ENCODE measurements around the gene HRH4. TPM values are rescaled to one million over a fixed set of nuclear protein-coding genes. Genes with fewer than 3 reads are reported as not detected.
A peak's percentile ranks its signal among the peaks of the same experiment; 100 is the strongest.

Gene HRH4, protein sequence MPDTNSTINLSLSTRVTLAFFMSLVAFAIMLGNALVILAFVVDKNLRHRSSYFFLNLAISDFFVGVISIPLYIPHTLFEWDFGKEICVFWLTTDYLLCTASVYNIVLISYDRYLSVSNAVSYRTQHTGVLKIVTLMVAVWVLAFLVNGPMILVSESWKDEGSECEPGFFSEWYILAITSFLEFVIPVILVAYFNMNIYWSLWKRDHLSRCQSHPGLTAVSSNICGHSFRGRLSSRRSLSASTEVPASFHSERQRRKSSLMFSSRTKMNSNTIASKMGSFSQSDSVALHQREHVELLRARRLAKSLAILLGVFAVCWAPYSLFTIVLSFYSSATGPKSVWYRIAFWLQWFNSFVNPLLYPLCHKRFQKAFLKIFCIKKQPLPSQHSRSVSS
- polyA plus RNA-seq (ENCODE audit: insufficient read length in 4 of 4), result under 1 TPM; 0.06 to 0.17 (median 0.08) TPM

DNA sequence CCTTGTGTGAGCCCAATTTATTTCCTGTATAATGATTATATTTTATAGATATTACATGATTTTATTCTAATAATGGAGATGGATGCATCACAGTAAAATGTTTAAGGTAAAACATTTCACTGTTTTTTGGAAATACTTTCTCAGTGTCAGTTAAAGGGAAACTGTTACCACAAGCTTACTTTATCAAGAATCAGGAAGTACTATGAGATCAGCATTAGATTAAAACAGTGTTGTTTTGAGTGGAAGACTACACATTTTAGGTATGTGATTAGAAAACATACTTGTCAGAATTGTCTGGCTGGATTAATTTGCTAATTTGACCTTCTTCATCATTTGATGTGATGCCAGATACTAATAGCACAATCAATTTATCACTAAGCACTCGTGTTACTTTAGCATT lies at the start of gene HRH4:
Gene HRH4, plus strand, starts transcription at position 250 of the 400 bp plus-strand sequence. Its CDS starts 92 bp downstream, at position 342.
- no peak for DNase-seq (ENCODE audit: low read depth in 4 of 4, low spot score in 3 of 4)

DNA sequence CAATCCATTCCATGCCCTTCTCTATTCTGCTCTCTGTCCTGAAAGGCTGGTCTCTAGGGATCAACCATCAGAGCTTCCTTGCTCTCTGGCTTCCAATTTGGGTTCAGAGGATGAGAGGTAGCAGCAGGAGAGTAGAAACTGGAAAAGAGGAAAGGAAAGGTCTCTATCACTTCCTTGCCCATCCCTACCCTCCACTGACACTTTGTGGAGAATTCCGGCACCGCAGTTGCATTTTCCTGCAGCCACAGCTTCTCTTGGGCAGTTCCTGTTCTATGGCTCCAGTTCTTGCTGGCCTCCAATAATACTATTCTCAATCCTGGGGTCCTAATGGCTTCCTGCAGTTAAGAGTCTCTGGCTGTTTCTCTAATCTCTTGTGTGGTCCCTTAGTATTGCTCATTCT lies 47.3 kb upstream of the HRH4 start:
- no peak for DNase-seq (ENCODE audit: low read depth in 4 of 4, low spot score in 3 of 4)

DNA sequence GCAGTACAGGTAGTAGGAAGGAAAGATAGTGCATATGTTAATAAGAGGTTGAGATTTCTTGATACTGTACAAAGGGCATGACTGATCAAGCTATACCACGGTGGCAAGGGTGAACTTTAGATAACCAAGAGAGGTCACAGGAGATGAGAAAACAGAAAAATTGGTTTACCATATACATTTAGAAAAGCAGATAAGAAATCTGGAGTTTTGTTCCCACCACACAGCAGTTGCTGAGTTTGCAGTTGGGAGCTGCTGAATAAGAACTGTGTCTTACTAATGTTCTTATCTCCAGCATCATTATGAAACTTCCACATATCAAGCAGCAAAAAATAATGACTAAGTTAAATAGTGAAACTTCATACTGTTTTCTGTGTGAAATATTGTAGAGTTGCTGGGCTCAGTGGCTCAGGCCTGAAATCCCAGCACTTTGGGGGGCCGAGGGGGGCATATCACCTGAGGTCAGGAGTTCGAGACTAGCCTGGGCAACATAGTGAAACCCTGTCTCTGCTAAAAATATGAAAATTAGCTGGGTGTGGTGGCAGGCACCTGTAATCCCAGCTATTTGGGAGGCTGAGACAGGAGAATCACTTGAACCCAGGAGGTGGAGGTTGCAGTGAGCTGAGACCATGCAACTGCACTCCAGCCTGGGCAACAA lies 46.0 kb upstream of the HRH4 start:
- DNase-seq (ENCODE audit: low read depth in 4 of 4, low spot score in 3 of 4), result no peak

DNA sequence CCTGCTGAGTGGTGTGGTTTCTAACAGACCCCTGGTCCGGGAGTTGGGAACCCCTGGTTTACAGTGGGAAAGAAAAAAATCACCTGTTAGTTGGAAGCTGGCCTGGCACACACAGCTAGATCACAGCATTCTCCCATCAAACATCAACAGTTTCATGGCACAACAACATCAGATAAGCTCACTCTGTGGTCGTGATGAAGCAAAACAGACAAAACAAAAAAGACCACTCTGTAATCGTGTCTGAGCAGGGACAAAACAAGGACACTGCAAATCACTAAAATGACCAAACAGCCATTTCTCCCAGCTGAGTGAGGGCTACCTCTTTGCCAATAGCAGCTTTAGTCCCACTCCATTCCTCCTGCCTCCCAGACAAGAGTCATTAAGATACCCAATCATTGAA lies 43.0 kb upstream of the HRH4 start:
- DNase-seq (ENCODE audit: low read depth in 4 of 4, low spot score in 3 of 4), result no peak

DNA sequence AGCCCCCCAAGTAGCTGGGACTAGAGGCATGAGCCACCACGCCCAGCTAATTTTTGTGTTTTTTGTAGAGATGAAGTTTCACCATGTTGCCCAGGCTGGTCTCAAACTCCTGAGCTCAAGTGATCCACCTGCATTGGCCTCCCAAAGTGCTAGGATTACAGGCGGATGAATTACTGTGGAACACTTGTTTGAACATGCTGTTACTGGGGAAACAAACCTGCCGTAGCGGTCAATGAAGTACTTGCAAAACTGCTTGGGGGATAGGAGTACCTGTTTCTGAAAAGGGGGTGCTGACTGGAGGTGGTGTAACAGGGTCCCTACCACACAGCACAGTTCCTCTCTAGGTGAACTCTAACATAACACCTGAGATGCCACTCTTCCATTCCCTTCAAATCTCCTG lies 39.9 kb upstream of the HRH4 start:
- DNase-seq (ENCODE audit: low read depth in 4 of 4, low spot score in 3 of 4), result no peak

DNA sequence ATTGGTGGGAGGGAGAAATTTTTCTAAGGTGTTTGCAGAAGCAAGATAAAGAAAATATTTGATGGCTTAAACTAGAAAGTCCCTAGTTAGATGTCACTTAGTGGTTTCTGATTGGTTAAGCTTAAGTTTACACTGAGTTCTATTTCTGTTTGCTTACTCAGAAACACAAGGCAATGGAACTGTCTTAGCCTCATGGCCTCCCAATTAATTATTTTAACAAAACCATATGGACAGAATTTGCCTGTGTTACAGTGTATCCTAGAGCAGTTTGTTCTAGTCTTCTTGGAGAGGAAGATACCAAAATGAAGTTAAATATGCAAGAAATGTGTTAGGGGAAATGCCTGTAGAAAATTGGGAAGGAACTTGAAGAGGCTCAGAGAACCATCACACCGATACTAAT lies 38.6 kb upstream of the HRH4 start:
- DNase-seq (ENCODE audit: low read depth in 4 of 4, low spot score in 3 of 4), result no peak

DNA sequence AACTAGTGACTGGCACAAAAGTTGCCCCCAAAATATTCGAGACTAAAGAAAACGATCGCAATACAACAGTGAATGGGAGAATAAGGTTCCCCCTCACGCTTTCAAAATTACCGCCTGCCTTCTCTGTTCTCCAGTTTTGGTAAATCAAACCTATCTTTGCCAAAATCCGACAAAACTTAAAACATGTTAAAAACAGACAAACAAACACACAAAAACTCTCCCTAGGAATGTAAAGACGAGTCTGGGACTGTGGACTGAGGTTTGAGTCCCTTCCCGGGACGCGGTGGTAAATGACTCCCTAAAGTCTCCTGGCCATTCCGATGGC lies 34.4 kb upstream of the HRH4 start:
- DNase-seq (ENCODE audit: low read depth in 4 of 4, low spot score in 3 of 4), result no peak

DNA sequence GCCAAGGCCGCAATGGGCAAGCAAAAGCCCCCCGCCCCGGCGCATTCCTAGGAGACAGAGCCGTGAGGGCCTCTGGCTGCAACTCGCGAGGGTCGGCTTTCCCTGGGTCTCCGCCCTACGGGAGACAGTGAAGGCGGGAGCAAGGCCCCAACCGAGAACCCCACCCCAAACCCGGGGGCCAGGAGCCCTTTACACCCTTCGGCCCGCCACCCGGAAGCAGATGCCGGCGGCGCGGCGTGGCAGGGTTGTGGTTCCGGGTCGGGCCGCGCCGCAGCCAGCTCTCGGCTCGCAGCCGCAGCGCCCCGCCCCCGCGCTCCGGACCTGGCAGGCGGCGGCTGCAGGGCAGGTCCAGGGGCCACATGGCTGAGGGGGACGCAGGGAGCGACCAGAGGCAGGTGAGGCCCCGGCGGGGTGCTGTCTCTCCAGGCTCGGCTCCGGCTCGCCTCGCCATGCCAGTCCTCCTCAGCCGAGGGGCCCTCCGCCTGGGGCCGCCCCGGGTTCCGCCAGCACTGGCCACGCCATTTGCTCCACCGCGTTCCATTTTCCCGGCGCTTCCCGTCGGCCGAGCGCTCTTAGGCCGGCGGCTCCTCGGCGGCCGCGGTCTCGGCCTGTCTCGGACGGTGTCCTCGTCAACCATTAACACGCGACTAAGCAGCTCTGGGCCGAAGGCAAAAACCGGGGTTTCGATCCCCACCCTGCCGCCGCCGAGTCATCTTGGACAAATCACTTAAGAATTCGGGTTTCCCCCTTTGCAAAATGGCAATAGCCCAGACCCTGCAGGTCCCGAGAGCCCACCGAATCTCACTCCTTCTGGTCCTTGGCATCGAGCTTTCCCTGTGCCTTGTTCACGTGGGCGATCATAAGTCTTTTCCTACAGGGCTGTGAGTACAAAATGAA lies 33.8 kb upstream of the HRH4 start, which contains the start of gene IMPACT:
Gene IMPACT, plus strand, starts transcription at position 273 of the 897 bp plus-strand sequence. Its CDS starts 87 bp downstream, at position 360.
- peak; percentile 55 to 73 (median 71) for DNase-seq (ENCODE audit: low read depth in 4 of 4, low spot score in 3 of 4)

DNA sequence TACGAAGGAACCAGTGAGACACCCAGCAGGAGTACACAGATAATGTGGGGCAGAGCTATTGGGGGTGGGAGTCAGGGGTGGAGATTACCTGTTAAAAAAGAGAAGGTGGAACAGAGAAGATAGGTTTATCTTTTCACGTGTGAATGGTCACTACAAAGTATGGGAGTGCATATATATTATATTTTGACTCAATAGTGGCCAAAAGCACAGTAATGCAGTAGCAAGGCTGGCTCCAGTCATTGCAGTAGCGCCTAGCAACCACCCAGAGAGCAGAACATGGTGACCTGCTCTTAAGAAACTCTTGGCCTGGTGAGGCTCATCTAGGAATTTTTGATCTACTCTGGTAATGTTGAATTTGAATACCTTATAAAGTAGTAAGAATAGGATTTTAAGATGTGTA lies 33.0 kb upstream of the HRH4 start:
- no peak for DNase-seq (ENCODE audit: low read depth in 4 of 4, low spot score in 3 of 4)

DNA sequence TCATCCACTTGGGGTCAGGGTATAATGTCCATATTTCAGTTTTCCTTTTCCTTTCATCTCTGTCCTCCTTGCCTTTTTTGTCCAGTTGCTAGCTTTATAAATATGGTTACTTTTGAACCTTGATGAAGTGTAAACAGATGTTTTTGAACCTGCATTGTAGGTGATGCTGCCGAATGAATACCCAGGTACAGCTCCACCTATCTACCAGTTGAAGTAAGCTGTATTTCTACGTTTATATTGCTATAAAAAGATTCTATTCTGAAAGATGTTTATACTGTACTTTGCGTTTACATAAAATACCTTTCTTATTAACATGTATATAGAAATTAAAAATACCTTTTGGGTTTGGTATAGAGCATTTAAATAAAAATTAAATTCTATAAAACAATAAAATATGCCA lies 31.7 kb upstream of the HRH4 start:
- DNase-seq (ENCODE audit: low read depth in 4 of 4, low spot score in 3 of 4), result no peak

DNA sequence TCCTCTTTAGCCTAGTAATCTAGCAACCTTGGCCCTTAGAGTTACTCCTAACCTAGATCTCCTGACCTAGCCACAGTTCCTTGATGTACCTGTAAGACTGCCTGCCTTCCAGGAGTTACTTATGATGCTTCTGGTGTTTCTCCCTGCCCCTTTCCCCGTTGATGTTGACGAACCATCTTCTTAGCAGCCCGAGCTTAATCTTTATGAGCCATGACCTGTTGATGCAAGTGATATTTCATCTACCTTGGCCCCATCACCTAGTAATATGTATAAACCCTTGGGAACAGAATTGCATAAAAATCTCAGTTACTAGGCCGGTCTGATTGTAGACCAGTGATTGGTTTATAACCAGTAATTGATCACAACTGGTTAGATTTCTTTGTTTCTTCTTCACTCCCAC lies 31.2 kb upstream of the HRH4 start:
- no peak for DNase-seq (ENCODE audit: low read depth in 4 of 4, low spot score in 3 of 4)

DNA sequence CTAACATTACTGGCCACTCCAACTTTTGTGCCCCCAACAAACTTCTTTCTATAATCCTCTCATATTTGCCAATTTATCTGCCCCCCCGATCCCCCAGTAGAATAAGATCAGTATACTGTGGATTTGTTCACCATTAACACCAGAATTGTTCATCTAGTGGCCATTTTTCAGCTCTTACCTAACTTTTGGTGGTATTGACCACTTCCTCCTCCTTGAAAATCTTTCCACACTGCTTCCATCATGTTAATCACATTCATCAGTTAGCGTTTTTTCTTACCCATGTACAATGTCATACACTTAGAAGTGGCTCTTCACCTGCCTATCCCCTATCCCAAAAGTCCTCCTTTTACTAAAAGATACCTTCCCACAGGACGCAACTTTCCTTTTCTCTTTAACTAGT lies 27.8 kb upstream of the HRH4 start:
- DNase-seq (ENCODE audit: low read depth in 4 of 4, low spot score in 3 of 4), result no peak

DNA sequence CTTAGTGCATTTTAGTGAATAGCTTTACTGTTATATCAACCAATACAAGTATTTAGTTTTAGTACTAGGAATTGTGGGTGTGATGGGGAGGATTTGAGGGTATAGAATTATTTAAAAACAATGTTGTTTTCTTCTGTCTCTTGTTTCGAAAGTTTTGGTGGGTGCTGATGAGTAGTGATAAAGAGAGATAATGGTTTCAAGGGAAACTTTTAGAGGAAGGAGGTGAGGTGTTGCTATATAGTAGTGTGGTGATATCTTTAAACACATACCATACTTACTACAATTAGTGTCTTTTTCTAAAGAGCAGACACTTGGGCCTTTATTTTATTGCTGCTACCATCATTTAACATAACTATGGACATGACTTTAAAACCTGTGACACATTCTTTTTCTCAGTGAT lies 23.5 kb upstream of the HRH4 start:
- DNase-seq (ENCODE audit: low read depth in 4 of 4, low spot score in 3 of 4), result no peak

DNA sequence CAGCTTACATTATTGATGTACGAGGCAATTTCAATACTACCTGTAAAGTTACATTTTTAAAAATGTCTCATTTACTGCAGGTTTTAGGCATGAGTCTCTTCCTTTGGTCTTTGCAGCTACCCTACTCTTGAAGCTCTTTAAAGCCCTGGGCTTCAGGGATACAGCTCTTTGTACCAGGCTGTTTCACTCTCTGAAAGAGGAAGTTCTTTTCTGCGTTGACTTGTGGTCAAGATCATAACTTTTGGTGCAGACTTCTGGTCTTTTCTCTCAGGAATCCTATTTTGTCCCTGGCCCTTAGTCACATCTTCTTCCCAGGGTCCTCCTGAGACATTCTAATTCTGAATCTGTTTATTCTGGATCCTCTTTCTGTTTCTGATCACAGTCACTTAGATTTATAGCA lies 16.6 kb upstream of the HRH4 start:
- DNase-seq (ENCODE audit: low read depth in 4 of 4, low spot score in 3 of 4), result no peak

DNA sequence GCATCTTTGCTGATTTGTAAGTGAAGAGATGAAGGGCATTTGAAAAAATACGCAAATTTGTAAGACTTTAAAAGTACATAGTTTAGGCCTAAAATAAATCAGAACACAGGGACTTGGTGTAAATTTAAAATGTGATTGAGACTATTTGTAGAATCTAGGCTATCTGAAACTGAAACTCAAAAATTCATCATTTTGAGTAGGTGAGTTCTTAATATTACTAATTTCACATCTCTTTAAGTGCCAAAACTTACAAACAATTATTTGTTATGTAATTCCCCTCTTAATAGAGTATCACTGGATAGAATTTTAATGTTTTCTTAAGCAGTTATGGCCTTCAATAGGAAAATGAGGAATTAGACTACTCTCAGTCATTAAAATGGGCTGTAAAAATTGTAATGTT lies 14.0 kb upstream of the HRH4 start:
- no peak for DNase-seq (ENCODE audit: low read depth in 4 of 4, low spot score in 3 of 4)

DNA sequence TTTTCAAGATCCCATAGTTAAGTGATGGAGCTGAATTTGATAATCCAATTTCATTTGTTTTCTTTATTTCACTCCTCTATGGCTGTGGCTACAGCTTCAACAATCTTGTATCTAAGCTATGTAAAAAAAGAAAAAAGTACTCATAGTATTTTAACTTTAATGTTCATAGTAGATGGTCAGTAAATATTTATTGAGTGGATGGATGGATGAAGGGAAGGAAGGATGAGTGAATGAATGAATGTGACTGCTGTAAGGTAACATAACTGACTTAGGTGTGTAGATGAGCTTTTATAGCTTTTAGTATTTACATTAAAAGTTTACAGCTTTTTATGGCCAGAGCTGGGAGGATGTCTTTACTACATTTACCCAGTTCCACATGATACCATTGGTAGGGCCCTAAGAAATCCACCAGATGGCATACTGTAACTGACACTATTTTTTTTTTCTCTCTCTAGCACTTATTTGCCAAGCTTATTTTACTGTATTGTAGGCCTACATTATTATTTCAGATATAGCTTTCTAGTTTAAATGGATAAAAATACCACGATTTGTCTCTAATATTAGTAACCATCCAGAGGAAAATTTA lies 13.4 kb upstream of the HRH4 start:
- no peak for DNase-seq (ENCODE audit: low read depth in 4 of 4, low spot score in 3 of 4)

DNA sequence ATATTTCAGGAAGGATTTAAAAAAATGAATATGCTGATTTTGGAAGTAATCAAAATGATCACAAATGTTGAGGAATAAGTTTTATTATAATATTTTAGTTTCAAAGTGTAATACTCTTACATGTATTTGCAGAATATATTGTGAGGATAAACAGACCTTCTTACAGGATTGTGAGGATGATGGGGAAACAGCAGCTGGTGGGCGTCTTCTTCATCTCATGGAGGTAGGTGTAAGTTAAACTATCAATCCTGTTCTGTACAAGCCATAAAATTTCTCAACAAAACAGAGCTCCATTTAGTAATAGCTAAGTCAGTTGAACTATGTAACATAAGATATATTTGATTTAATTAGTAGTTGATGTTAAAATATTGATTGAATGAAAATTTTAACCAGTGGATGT lies 12.5 kb upstream of the HRH4 start:
- DNase-seq (ENCODE audit: low read depth in 4 of 4, low spot score in 3 of 4), result no peak

DNA sequence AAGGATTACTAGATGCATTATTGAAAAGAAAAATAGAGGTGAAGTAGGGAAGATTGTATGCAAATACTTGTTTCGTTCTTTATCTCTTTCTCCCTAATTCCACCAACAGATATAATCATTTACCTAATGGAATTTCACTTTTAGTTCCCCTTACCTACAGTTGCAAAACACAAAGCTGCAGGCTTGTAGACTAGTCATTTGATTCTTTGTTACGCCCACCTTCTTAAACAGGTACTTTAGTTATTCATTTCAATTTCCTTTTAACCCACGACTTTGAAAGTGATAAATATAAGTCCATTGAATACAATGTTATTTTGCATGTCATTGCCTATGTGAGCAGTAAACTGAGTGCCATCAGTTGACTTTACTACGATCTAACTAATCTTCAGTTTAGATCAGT lies 3.9 kb upstream of the HRH4 start:
- DNase-seq (ENCODE audit: low read depth in 4 of 4, low spot score in 3 of 4), result no peak

DNA sequence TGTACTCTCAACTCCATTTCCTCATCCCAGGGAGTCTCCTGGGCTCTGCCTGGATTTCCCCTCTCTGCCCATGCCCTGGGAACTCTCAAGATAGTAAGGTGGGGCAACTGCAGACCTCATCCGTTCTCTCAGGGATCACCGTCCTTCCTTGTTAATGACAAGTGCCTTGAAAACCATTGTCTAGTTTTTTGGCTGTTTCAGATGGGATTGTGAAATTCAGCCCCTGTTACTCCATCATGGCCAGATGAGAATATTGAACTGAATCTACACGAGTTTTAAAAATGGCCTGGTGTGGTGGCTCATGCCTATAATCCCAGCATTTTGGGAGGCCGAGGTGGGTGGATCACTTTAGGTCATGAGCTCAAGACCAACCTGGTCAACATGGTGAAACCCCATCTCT lies 665 bp upstream of the HRH4 start:
- DNase-seq (ENCODE audit: low read depth in 4 of 4, low spot score in 3 of 4), result no peak

DNA sequence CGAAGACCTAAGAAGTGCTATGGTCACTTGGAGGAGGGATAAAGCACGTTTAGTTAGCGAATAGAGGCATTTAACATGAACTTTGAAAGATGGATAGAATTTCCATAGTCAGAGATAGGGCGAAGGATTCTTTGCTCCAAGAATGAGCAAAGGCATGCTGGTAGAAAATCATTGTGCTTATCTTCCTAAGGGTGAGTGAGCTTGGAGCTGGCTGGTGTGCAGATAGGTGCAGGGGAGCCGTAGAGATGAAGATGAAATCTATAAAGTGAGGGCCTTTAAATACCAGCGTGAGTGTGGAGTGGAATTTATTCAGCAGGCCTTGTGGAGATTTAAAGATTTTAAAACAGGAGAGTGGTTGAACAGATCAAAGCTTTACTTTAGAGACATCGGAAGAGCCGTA lies 1.6 kb downstream of the HRH4 start:
- no peak for DNase-seq (ENCODE audit: low read depth in 4 of 4, low spot score in 3 of 4)
